ENCODE data around the gene NPAS3.

- TF ChIP-seq CTCF (IDR thresholded peaks at IDR 0.05; ENCODE audit: control extremely low read depth in 1 of 3, insufficient read depth in 1 of 3, low read depth in 1 of 3, low read length in 3 of 3), result no peak
- no peak for TF ChIP-seq BACH1 (IDR thresholded peaks at IDR 0.05; ENCODE audit: low read length)
These were observed 897.7 kb downstream of the NPAS3 start for GRCh38 chr14:33836203-33836899.

All from H1 (cell line).